ENCODE results near the gene CCR7.

The CCR7 gene

DNA sequence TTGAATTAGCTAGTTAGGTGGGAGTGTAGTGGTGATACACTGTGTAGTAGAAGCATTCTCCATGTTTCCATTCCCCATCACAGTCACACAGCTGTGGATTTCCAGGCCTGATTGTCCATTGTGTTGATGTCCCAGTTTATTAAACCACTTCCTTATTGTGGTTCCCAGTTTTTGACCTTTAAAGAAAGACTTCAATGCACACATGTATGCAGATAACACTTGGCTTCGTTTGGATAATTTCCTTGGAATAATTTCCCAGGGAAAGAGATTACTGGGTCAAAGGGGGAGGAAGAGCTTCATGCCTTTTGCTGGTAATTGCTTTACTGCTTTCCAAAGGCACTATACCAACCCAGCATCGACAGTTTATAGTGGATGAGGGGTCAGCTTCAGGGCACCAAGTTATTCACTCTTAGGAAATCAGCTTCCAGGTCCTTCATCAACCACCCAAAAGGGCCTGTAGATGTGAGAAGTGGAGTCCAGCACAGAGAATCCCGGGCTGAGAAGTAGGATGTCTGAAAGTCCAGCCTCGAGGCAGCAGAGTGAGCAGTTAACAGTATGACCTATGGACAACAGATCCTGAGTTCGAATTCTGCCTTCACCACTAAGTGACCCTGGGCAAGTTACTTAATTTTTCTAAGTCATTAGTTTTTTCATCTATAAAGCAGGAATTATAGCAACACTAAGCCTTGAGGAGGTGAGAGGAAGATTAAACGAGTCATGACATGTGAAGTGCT is 32.6 kb downstream of the CCR7 start:
- DNase-seq, result no peak

DNA sequence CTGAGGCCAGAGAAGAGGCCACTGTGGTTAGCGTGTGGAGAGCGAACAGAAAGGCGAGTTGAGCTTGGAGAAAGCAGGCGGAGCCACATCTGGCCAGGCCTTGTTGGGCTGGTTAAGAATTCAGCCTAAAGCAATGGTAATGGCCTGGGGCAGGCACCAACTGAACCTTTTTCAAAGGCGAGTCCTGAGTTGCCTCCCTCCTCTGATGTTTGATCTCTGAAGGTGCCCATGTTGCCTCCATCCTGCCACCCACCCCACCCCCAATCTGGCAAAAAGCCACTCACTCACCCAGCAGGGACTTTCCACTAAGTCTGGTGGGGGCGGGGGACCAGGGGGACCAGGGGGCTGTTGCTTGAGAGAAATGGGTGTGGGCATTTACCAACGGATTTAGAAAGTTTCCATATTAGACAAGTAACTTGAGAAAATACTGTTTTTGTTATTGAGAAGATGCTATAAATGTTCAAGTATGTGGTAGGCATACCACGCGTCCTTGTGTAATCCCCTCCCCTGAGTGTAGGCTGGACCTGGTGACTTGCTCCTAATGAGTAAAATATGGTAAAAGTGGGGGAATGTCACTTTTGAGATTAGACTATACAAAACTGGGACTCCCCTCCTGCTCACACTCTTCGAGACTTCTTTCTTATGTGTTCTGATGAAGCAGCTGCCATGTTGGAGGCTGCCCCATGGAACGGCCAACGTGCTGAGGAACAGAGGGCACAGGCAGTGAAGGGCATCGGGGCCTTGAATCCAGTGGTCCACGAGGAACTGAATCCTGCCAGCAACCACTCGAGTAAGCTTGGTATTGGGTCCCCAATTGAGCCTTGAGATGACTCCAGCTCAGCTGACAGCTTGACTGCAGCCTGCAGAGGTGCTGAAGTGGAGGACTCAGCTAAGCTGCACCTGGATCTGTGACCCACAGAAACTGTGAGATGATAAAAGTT is 34.0 kb downstream of the CCR7 start:
- DNase-seq, result peak; percentile 79 to 84

DNA sequence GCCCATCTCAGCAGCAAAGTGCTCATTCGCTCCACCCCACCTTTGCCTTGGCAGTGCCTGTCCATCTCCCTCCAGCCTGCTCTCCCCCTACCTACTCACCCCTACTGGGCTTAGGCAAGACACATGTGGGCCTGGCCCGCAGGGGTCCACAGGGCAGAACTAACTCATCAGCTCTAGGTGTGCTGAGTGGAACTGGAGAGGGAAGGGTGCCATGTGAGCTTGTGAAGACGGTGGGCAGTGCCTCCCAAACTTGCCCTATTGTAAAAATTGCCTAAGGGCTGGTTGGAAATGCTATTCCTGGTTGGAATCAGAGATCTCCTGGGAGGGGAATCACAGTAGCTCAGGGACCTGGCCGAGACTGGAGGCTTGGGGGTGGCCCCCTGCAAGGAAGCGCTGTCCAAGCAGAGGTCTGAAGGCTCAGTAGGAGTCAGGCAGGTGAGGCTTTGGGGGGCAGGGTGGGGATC is 34.7 kb downstream of the CCR7 start:
- no peak for DNase-seq

DNA sequence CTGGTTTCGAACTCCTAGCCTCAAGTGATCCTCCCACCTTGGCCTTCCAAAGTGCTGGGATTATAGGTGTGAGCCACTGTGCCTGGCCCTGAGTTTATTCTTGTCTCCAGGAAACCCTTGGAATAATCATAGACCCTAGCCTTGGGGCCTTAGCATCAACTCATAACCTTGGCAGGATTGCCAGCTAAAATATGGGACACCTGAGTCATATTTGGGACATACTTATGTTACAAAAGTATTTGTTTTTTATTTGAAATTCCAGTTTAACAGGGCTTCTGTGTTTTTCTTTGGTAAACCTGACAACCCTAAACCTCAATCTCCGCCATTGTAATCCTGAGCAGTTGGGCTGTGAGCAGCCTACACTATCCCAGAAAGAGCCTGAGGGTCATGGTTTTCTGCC is 35.3 kb downstream of the CCR7 start:
- DNase-seq, result no peak

DNA sequence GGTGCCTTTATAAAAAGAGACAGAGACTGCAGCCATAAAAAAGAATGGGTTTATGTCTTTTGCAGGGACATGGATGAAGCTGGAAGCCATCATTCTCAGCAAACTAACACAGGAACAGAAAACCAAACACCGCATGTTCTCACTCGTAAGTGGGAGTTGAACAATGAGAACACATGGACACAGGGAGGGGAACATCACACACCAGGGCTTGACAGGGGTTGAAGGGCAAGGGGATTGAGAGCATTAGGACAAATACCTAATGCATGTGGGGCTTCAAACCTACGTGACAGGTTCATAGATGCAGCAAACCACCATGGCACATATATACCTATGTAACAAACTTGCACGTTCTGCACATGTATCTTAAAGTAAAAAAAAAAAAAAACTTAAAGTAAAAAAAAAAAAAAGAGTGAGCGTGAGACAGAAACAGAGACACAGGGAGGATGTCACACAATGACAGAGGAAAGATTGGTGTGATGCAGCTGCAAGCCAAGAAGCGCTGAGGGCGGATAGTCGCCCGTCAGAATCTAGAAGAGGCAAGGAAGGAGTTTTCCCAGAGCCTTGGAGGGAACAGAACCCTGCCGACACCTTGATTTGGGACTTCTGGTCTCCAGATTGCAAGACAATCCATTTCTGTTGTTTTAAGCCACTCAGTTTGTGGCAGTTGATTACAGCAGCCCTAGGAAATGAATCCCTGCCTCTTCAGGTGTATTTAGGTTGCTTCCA is 36.4 kb downstream of the CCR7 start:
- no peak for DNase-seq

DNA sequence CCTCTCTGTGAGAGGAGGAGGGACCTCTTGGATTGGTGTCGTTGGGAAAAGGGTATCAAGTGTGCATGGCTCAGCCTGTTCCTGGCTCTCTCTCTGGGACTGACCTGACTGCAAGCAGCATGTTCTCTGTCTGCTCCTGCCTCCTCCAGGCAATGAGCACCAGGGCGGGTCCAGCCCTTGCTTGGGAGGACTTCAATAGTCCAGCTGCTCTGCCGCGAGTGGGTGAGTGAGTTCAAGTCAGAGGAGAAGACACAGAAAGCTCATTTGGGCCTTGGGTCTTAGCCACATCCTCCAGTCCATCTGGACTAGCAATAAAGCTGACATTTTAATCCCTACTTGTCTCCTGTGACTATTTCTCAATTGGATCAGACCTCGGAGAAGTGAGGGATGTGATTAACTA is 38.6 kb downstream of the CCR7 start:
- DNase-seq, result no peak

DNA sequence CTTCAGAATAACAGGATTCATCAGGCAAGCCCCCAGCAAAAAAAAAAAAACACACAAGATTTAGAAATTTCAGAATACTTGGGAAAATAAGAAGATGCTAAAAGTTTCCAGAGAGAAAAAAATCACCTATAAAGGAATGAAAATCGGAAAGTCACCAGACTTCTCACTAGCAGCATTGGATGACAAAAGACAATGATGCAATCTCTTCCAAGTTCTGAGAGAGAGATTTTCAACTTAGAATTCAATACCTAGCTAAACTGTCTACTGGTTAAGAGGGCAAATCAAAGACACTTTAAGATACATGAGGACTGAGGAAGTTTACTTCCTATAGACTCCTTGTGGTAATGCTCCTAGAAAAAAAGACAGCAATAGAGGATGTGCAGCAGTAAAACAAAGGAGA is 40.0 kb downstream of the CCR7 start:
- DNase-seq, result no peak

DNA sequence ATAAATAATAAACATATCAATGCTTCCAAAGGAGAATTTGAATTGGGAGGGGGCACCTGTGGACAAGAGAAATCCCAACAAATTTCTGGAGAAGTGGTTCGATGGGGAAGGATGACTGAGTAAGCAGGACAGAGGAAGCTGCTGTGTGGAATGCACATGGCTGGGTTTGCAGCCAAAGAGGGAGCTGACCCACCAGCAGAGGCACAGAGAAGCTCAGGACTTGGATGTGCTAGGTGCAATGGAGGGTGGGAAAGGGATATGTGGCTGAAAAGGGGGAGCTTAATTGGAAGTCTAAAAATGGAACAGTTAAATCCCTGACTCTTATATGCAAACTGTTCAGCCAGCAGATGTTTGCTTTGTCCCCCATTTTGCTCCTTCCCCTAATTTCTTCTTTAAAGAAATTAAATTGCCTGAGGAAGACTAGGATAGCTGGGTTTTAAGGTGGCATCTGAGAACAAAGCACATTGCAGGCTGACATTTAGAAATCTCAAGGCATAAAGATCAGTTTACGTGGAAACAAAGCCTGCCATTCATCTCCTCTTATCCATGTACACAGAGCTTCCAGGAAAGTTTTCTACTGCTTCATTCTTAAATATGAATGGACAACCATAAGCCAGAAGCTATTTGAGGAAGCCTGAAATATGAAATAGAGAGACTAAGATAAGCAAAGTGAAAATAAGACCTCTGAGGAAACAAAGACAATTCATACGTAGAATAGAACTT is 40.9 kb downstream of the CCR7 start:
- DNase-seq, result no peak

DNA sequence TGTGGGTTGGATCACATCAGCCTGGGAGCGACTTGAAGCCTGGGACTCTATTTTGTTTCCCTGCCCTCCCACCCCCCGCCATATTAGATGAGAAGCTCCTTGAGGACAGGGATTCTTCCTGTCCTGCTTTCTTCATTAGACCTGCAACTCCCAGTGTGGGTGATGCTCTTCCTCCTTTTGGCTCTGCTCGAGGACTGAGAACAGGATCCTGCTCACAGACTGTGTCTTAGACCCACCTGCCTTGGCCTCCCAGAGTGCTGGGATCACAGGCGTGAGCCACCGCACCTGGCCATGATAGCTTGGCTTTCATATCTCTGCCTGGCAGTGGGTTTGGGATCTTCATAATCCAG is 42.3 kb downstream of the CCR7 start:
- no peak for DNase-seq

DNA sequence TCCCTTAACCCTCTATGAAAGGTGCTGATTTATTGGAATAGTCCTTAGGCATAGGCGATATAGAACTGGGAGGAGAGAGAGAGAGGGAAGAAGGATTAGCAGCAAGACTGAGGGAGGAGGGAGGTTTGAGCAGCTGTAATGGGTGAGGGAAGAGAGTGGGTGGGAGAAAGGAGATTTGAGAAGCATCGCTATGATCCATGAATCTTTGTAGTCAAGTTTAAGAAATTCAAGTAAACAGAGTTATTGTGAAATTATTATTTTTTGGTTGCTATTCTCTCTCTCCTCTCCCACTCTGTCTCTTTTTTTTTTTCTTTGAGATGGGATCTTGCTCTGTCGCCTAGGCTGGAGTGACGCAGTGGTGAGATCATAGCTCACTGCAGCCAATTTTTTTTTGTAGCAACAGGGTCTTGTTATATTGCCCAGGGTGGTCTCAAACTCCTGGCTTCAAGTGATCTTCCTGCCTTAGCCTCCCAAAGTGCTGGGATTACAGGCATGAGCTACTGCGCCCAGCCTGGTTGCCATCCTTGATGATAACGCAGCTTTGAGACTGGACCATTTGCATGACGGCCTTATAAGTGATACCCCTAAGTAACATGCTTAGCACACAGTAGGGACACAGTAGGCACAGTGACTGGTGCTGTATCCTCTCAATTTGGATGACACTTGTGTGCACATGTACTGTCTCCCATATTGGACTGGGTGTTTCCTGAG is 42.9 kb downstream of the CCR7 start:
- no peak for DNase-seq

DNA sequence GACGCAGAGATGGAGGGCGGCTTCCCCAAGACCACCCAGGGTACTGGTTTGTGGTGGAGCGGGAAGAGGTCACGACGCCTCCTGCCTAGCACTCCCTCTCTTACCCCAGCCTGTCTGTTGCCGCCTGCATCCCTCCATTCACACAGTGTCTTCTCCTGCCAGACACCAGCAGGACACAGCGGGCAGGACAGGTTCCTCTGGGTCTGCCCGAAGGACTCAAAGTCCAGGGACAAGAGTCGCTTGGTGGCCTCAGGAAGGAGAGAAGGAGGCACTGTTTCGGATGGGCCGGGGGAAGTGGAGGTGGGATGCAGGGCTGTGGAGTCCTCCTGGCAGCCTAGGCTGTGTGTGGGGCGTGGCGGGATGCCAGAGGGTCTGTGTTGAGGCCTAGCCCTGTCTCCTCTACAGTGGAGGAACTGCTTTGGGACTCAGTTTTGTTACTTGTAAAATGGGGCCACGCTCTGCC is 44.2 kb downstream of the CCR7 start:
- no peak for DNase-seq

DNA sequence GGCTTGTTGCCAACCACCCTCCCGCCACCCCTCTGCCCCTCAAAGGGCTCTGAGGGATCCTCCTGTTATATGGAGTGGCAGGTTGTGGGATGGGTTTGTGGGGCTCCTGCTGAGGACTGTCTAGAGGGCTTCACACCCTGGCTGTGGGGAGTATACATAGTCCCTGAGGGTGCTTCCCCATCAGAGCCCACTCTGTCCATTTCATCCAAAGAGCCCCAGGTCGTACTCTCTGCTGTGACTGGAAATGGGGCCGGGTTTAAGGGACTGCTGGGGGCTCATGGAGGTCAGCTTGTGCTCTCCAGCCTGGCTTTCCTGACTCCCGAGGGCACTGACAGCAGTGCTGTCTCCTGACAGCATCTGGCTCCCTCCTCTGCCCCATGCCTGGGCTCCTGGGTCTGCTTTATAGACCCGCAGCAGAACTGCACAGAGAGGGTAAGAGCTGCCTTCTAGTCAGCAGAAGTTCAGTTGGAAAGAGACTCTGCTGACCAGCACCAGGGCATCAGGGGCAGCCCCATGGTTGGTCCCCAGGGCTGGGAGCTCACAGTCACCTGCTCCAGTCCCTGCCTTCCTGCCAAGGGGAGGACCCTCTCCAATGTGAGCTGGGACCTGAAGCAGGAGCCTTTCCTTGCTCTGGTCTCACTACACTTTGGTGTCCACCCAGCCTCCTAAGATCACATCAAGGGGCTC is 46.0 kb downstream of the CCR7 start:
- DNase-seq, result no peak

DNA sequence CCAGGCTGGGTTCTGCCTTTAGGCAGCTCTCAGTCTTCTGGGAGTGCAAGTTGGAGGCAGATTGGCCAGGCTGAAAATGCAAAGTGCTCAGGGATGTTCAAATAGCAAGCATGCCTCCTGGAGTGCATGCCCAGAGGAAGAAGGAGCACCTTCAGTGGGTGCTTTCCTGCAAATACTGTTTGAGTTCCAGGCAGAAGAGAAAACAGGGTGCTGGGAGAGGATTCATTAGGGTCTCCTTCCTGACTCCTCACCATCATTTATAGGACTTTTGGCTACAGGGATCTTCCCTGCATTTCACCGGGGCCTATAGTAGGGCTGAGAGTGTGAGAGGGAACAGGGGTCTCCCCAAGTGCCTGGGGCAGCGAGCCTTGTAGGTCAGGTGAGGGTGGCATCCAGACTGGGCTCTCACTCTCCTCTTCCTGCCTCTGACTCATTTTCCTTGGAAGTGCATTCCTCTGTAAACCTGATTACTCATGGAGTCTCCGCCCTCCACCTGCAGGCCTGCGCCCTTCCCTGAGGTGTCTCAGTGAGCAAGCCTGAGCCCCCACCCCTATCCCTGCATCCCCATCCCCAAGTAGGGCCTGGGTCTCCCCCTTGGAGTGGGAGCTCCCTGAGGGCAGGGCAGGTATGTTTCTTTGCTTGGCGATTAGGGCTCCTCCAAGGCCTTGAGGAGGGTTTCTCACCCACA is 46.7 kb downstream of the CCR7 start:
- no peak for DNase-seq

DNA sequence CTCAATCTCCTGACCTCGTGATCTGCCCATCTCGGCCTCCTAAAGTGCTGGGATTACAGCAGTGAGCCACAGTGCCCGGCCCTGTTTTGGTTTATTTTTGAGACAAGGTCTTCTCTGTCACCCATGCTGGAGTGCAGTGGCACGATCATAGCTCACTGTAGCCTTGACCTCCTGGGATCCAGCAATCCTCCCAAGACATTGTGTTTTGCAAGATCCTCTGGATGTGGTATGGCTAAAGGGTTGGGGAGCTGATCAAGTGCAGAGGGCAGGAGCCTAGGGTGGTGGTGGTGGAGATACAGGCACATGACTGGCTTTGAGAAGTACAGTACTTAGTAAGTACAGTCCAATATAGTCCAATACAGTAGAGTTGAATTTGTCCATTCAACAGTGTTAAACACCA is 47.3 kb downstream of the CCR7 start:
- no peak for DNase-seq

DNA sequence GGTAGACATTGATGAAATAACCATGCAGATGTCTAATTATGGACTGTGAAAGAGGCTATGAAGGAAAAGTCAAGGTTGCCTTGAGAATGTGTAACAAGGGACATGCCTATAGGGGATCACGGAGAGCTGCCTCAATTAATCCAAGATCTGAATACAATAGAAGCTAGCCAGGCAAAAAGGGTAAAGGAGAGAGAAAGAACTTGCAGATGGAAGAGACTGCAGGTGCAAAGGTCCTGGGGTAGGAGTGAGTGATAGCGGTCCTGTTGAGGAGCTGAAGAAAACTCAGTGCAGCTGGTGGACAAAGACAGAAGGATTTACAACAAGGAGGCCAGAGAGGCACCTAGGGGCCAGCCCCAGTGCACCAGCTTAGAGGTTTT is 48.0 kb downstream of the CCR7 start:
- DNase-seq, result no peak

DNA sequence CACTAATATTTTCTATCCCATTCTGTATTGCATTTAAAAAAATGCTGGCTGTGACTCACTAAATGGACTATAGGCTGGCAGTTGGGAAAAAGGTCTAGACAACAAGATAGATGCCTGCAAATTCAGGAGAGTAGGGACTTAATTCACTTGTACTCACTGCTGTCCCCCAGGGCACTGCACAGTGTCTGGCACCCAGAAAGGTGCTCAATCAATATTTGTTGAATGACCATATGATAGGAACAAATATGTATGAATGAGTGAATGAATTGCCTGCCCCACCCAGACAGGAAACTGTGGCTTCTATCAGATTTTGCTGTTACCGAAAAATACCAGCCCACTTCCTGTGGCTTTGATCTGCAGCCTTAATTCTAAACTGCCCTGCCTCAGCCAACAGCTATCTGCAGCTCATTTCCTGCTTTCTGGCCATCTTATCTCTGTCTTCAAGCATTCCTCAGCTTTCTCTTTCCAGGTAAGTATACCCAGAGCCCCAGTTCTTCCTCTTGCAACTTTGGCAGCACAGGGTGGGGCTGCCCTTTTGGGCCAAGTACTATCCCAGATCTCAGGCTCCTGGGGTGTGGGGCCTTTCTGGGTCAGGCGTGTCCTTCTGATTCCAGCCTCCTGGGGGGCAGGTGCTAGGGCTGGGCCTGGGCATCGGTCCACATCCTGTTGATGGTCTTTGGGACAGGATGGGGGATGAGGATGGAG is 48.5 kb downstream of the CCR7 start:
- DNase-seq, result peak; percentile 58 to 61

DNA sequence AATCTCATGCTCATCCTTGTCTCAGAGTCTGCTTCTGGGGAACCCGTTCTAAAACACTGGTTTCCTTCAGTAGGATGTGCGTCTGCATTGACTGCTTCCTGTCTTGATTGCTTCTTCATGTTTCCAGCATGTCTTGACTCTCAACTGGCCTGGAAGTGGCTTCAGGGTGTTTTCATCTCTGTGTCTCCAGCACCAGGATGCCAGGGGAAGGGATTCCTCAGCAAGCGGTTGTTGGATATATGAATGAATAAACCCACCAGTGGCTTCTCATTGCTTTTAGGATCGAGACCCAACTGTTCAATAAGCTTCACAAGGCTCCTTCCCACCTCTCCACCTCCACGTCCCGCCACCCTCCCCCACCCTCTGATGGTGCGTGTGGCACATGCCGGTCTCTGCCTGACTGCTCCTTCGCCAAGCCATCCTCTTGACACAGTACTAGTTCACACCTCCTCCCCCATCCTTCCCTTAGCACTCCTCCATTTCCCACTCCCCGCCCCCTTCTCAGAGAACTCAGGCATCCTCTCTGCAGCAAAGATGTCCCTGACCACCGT is 49.7 kb downstream of the CCR7 start:
- DNase-seq, result peak in 1 of 2 donors; percentile 42

DNA sequence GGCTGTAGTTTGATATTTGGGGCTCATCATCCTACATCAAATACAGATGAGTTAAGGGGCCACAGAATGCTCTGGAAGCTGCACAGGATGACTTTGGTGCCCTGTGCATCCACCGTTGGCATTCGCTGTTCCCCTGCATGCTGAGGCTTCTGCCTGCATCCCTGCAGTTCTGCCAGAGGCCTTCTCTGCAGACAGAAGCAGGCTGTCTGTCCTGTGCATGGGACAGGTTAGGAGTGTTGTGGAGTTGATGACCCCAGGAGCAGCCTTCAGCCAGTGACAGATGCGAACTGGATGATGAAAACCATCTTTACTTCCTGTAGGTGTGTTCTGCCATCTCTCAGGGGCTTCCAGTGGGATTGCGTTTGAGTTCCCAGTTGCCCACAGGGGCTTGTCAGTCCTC is 50.3 kb downstream of the CCR7 start:
- no peak for DNase-seq

DNA sequence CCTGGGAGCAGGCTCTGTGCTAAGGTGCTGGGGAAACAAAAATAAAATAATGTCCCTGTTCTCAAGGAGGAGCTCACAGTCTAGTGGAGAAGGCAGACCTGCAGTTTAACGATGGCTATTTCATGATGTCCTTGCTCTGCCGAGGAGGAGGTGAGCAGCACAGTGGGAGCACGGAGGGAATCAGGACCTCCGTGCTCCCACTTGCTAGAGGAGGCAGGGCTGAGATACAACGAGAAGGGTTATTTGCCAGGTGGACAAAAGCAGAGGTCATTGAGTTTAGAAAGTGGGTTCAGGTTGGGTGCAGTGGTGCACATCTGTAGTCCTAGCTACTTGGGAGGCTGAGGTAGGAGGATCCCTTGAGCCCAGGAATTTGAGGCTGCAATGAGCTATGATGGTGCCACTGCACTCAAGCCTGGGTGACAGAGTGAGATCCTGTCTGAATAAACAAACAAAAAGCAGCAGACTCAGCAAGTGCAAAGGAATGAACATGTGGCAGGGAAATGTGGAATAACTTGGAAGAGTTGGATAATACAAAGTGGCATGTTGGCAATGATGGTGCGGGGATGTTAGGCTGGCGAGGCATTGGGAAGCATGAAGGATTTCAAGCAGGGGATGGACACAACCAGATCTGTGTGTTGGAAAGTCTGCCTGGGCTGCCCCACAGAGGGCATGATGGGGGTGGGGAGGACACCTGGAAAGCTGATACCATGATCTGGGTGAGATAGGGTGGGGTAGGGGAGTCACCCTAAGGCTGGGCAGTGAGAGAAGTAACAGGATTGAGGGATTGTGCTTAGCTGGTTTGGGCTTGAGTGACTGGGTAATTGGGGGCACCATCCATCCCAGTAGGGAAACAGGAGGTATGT is 51.0 kb downstream of the CCR7 start:
- DNase-seq, result no peak
